ENCODE data around the gene COMMD10. TPM values are rescaled to one million over a fixed set of nuclear protein-coding genes. Genes with fewer than 3 reads are reported as not detected.

Gene COMMD10
- total RNA-seq, 3 donors from 2014 or later (not counting 1 experiment from before 2014, with no cell fraction given), result 28.7 to 41.1 (median 35.1) TPM

DNA sequence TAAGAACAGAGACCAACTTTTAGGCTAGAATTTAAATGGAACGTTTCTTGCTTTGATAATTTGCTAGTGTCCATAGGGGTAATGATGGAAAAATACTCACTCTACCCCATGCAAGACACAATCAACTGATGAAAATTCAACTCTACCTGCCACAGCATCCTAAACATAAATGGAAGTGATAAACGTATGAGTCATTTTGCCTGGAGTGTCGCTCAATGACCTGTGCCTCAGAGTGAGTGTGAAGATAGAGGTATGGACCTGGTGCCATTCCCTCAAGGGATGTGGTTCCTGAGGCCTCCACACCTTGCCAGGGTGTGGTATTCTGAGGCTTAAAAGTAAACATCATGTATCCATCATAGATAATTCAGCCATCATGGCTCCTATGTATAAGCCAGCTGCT lies 38.6 kb upstream of the COMMD10 start:
- H3K4me1 ChIP-seq (ENCODE audit: control insufficient read depth, insufficient read depth, low read length), result no peaks in the 10 kb centered on the region
- H3K4me3 Mint-ChIP-seq, result no peak overlapping the region
- H3K36me3 ChIP-seq (ENCODE audit: control insufficient read depth, insufficient read depth, low read length), result no peaks in the 10 kb centered on the region
- intact Hi-C loops (cut with micrococcal nuclease), result no loop called here
- TF ChIP-seq, protein P1, sequence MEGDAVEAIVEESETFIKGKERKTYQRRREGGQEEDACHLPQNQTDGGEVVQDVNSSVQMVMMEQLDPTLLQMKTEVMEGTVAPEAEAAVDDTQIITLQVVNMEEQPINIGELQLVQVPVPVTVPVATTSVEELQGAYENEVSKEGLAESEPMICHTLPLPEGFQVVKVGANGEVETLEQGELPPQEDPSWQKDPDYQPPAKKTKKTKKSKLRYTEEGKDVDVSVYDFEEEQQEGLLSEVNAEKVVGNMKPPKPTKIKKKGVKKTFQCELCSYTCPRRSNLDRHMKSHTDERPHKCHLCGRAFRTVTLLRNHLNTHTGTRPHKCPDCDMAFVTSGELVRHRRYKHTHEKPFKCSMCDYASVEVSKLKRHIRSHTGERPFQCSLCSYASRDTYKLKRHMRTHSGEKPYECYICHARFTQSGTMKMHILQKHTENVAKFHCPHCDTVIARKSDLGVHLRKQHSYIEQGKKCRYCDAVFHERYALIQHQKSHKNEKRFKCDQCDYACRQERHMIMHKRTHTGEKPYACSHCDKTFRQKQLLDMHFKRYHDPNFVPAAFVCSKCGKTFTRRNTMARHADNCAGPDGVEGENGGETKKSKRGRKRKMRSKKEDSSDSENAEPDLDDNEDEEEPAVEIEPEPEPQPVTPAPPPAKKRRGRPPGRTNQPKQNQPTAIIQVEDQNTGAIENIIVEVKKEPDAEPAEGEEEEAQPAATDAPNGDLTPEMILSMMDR (IDR thresholded peaks at IDR 0.05), result no peak
- H3K27me3 ChIP-seq (ENCODE audit: control insufficient read depth, insufficient read depth, low read length), result peaks cover 3% of the 10 kb centered on the region
- H3K27ac Mint-ChIP-seq, result no peak overlapping the region
- H3K9me3 Mint-ChIP-seq, result no peaks in the 10 kb centered on the region
- H3K9me3 ChIP-seq (ENCODE audit: control insufficient read depth, insufficient read depth, low read length), result no peaks in the 10 kb centered on the region
- ATAC-seq (no peak), DNase-seq (no peak)
- WGBS (ENCODE audit: insufficient coverage), result 85% methylated on average over 2 of the region's 3 CpGs
- H3K4me1 Mint-ChIP-seq, result no peaks in the 10 kb centered on the region
- H3K27me3 Mint-ChIP-seq (ENCODE audit: low read depth in 2 of 2), result peaks cover 12 to 31% of the 10 kb centered on the region in 2 donors
- H3K4me3 ChIP-seq (ENCODE audit: low read length), result no peak overlapping the region
- H3K36me3 Mint-ChIP-seq, result no peaks in the 10 kb centered on the region
- no peak overlapping the region for H3K27ac ChIP-seq (ENCODE audit: low read length)

DNA sequence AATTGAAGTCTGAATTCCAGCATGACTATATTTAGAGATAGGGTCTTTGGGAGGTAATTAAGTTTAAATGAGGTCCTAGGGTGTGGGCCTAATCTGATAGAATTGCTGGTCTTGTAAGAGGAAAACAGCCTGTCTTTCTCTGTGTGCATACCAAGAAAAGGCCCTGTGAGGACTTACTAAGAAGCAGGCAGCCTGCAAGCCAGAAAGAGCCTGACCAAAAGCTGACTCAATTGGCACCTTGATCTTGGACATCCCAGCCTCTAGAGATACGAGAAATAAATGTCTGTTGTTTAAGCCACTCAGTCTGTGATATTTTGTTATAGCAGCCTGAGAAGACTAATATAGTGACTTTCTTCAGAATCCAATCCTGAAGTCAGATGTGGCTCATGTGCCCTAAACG lies 38.0 kb upstream of the COMMD10 start:
- H3K27me3 ChIP-seq (ENCODE audit: control insufficient read depth, insufficient read depth, low read length), result peaks cover 3% of the 10 kb centered on the region
- Mint-ChIP-seq H3K36me3 (no peaks in the 10 kb centered on the region), H3K9me3 (no peaks in the 10 kb centered on the region), H3K4me3 (no peak overlapping the region), H3K27ac (no peak overlapping the region), H3K4me1 (no peaks in the 10 kb centered on the region), H3K27me3 (ENCODE audit: low read depth in 2 of 2) (peaks cover 8 to 33% of the 10 kb centered on the region in 2 donors)
- no peaks in the 10 kb centered on the region for H3K9me3 ChIP-seq (ENCODE audit: control insufficient read depth, insufficient read depth, low read length)
- H3K4me3 ChIP-seq (ENCODE audit: low read length), result no peak overlapping the region
- no peak for ATAC-seq
- WGBS (ENCODE audit: insufficient coverage), result 89% methylated on average over 1 of the region's 2 CpGs
- intact Hi-C loops (cut with micrococcal nuclease), result no loop called here
- H3K4me1 ChIP-seq (ENCODE audit: control insufficient read depth, insufficient read depth, low read length), result no peaks in the 10 kb centered on the region
- no peak overlapping the region for H3K27ac ChIP-seq (ENCODE audit: low read length)
- TF ChIP-seq, protein P1 (IDR thresholded peaks at IDR 0.05), result no peak
- no peak for DNase-seq
- no peaks in the 10 kb centered on the region for H3K36me3 ChIP-seq (ENCODE audit: control insufficient read depth, insufficient read depth, low read length)

DNA sequence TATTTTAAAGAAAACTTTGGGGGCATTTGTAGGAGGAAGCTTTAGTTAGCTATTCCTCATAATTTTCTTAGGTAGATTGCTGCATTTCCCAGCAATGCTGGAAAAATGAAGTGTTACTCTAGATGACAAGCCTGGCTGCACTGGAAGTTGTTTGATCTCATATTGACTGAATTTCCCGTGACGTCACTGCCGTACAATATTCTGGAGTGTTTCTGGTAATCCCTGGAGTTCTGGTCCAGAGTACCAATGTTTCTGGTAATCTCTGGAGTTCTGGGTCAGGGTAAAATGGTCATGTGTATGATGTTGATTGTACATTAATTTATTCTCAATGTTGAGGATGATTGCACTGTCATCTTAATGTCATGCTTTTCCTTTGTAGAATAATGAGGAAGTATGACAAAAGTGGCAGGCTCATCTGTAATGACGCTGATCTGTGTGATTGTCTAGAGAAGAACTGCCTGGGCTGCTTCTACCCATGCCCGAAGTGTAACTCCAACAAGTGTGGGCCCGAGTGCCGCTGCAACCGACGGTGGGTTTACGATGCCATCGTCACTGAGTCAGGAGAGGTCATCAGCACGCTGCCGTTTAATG lies 26.4 kb upstream of the COMMD10 start:
- Histone ChIP-seq H3K4me3 (ENCODE audit: low read length) (no peak overlapping the region), H3K9me3 (ENCODE audit: control insufficient read depth, insufficient read depth, low read length) (no peaks in the 10 kb centered on the region), H3K27me3 (ENCODE audit: control insufficient read depth, insufficient read depth, low read length) (peaks cover 2% of the 10 kb centered on the region), H3K27ac (ENCODE audit: low read length) (no peak overlapping the region), H3K36me3 (ENCODE audit: control insufficient read depth, insufficient read depth, low read length) (no peaks in the 10 kb centered on the region), H3K4me1 (ENCODE audit: control insufficient read depth, insufficient read depth, low read length) (no peaks in the 10 kb centered on the region)
- DNase-seq (no peak), ATAC-seq (no peak)
- H3K36me3 Mint-ChIP-seq, result no peaks in the 10 kb centered on the region
- 88% methylated on average over 13 of the region's 13 CpGs for WGBS (ENCODE audit: insufficient coverage)
- no peak overlapping the region for H3K4me3 Mint-ChIP-seq
- TF ChIP-seq, protein P1 (IDR thresholded peaks at IDR 0.05), result no peak
- H3K27ac Mint-ChIP-seq, result no peak overlapping the region
- H3K27me3 Mint-ChIP-seq (ENCODE audit: low read depth in 2 of 2), result peaks cover 13 to 26% of the 10 kb centered on the region in 2 donors
- no peaks in the 10 kb centered on the region for H3K4me1 Mint-ChIP-seq
- H3K9me3 Mint-ChIP-seq, result no peaks in the 10 kb centered on the region
- intact Hi-C loops (cut with micrococcal nuclease), result no loop called here

DNA sequence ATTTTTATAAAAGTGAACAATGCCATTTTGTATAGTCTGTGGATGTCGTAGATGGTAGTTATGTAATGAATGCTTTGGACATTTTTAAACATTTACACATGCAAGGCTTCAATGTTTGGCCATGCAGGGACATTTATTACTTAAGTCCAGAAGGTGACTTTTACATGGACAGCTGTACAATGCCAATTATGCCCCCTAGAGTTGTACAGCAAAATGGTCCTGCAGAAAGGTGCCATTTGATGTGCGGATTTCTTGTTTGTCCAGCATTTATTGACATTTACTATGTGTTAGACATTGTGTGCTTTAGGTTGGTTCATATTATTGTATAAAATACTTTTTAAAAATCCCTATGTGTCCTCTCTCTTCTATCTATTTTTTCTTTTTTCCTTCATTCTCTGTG lies 22.5 kb upstream of the COMMD10 start:
- TF ChIP-seq, protein P1 (IDR thresholded peaks at IDR 0.05), result no peak
- H3K27me3 Mint-ChIP-seq (ENCODE audit: low read depth in 2 of 2), result peaks cover 14 to 40% of the 10 kb centered on the region in 2 donors

More for the DNA sequence above, 22.5 kb upstream of the COMMD10 start:
- no peaks in the 10 kb centered on the region for H3K36me3 ChIP-seq (ENCODE audit: control insufficient read depth, insufficient read depth, low read length)
- intact Hi-C loops (cut with micrococcal nuclease), result no loop called here
- no CpG with 5 or more reads among the region's 2 CpGs for WGBS (ENCODE audit: insufficient coverage)
- Mint-ChIP-seq H3K36me3 (no peaks in the 10 kb centered on the region), H3K27ac (no peak overlapping the region), H3K9me3 (no peaks in the 10 kb centered on the region), H3K4me1 (no peaks in the 10 kb centered on the region), H3K4me3 (no peak overlapping the region)
- ATAC-seq, result no peak
- no peaks in the 10 kb centered on the region for H3K9me3 ChIP-seq (ENCODE audit: control insufficient read depth, insufficient read depth, low read length)
- no peak overlapping the region for H3K27ac ChIP-seq (ENCODE audit: low read length)
- peaks cover 2% of the 10 kb centered on the region for H3K27me3 ChIP-seq (ENCODE audit: control insufficient read depth, insufficient read depth, low read length)
- H3K4me1 ChIP-seq (ENCODE audit: control insufficient read depth, insufficient read depth, low read length), result no peaks in the 10 kb centered on the region
- DNase-seq, result no peak
- no peak overlapping the region for H3K4me3 ChIP-seq (ENCODE audit: low read length)
